Upper lobe of left lung (tissue), 6 donors: Measurements from ENCODE around the gene DPP4. TPM values are rescaled to one million over a fixed set of nuclear protein-coding genes. Genes with fewer than 3 reads are reported as not detected.

Source experiments
- ATAC-seq, 2 donors: fragments of 200-7000 bp; cut with Tn5 transposase; one replicate each; pipeline ENCODE4 v1.9.1; 2022; ENCODE audit warnings: mild to moderate bottlenecking in 2 of 2, moderate library complexity in 2 of 2; ENCODE audit not compliant: low FRiP score in 2 of 2
- DNase-seq, 2 donors: peaks; one replicate each; pipeline ENCODE4 v3.0.0-alpha.2; 2019 to 2020
- H3K27ac ChIP-seq, 4 donors: fragments of 200-600 bp; sonication (generic); one replicate each; pipeline ENCODE4 v1.5.1; 2016 to 2019
- H3K27me3 ChIP-seq, 4 donors: fragments of 200-600 bp; sonication (generic); one replicate each; pipeline ENCODE4 v1.5.1; 2017 to 2019
- H3K36me3 ChIP-seq, 4 donors: fragments of 200-600 bp; sonication (generic); one replicate each; pipeline ENCODE4 v1.5.1; 2016 to 2019
- H3K4me1 ChIP-seq, 4 donors: fragments of 200-600 bp; sonication (generic); one replicate each; pipeline ENCODE4 v1.5.1; 2018 to 2019
- H3K4me3 ChIP-seq, 4 donors: fragments of 200-600 bp; sonication (generic); one replicate each; pipeline ENCODE4 v1.5.1; 2017 to 2019; ENCODE audit warnings: mild to moderate bottlenecking in 2 of 4, moderate library complexity in 1 of 4
- H3K9me3 ChIP-seq, 4 donors: fragments of 200-600 bp; sonication (generic); one replicate each; pipeline ENCODE4 v1.5.1; 2018 to 2019
- EP300 ChIP-seq, 4 donors: sonication (generic); formaldehyde crosslinking; IDR thresholded peaks; one replicate each; pipeline ENCODE4 v1.5.1; 2017; ENCODE audit warnings: antibody characterized with exemption in 4 of 4, control low read depth in 2 of 4
- POLR2A ChIP-seq, 4 donors: fragments of 450-650 bp; IDR thresholded peaks; one replicate each; pipeline ENCODE4 v1.5.1; 2016 to 2017; ENCODE audit warnings: antibody characterized with exemption in 4 of 4, mild to moderate bottlenecking in 2 of 4
- POLR2AphosphoS5 ChIP-seq, 2 donors: sonication (generic); formaldehyde crosslinking; IDR thresholded peaks; one replicate each; pipeline ENCODE4 v1.5.1; 2017; ENCODE audit warnings: antibody characterized with exemption in 2 of 2
- WGBS, 2 donors: methylation state at CpG; one replicate each; pipeline ENCODE4 v1.1.5; 2017 to 2018; 5-methylcytosine and 5-hydroxymethylcytosine counted together
- total RNA-seq, 6 donors: library from RNA; depleted of rRNA in 4 of 6; stranded (reverse); fragments of >200 nt in 4 of 6; gene quantifications; one replicate each; pipeline versions ENCODE4 v1.1.0 to v1.2.1, GENCODE V29; 2016 to 2021
- TF ChIP-seq, protein P1 (sequence below), 6 experiments: fragments of 450-650 bp in 4 of 6; fragments of 200-600 bp in 2 of 6; sonication (generic) in 2 of 6; IDR thresholded peaks; one replicate each; pipeline ENCODE4 v1.5.1; 2016 to 2019; ENCODE audit warnings: antibody characterized with exemption in 6 of 6
- donor health status: DM: no; HTN: no; CAD: no; lungs with moderate emphysema.
- donor health status: DM: no; HTN: yes; CAD: no; lungs with severe emphysema.

DPP4 gene
- total RNA-seq, 6 donors from 2014 or later, result 16.4 to 77.3 (median 27.5) TPM

DNA sequence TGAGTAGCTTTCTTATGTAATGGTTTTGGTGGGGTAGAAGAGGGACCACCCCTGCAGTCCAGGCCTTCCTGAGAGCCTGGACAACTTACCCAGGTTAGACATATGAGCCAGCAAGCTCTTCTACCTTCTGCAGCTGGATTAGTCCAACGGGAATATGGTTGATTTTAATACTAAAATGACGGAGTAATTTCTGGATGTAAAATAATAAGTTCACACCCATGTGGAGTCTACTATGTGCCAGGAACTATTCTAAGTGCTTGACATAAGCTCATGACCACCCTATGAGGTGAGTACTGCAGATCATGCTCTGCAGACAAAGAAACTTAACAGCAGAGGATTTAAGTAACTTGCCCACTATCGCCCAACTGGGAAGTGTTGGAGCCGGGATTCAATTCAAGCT, 45.5 kb downstream of the DPP4 start:
- H3K4me1 ChIP-seq, result no peaks in the 10 kb centered on the region
- H3K27me3 ChIP-seq, result no peaks in the 10 kb centered on the region
- no peaks in the 10 kb centered on the region for H3K36me3 ChIP-seq
- H3K27ac ChIP-seq, result no peak overlapping the region
- H3K4me3 ChIP-seq, result no peak overlapping the region
- ATAC-seq (no peak), DNase-seq (no peak)
- no peak for TF ChIP-seq POLR2A (IDR thresholded peaks at IDR 0.05)
- TF ChIP-seq POLR2AphosphoS5 (IDR thresholded peaks at IDR 0.05), result no peak
- no peak for TF ChIP-seq EP300 (IDR thresholded peaks at IDR 0.05)
- TF ChIP-seq, protein P1, sequence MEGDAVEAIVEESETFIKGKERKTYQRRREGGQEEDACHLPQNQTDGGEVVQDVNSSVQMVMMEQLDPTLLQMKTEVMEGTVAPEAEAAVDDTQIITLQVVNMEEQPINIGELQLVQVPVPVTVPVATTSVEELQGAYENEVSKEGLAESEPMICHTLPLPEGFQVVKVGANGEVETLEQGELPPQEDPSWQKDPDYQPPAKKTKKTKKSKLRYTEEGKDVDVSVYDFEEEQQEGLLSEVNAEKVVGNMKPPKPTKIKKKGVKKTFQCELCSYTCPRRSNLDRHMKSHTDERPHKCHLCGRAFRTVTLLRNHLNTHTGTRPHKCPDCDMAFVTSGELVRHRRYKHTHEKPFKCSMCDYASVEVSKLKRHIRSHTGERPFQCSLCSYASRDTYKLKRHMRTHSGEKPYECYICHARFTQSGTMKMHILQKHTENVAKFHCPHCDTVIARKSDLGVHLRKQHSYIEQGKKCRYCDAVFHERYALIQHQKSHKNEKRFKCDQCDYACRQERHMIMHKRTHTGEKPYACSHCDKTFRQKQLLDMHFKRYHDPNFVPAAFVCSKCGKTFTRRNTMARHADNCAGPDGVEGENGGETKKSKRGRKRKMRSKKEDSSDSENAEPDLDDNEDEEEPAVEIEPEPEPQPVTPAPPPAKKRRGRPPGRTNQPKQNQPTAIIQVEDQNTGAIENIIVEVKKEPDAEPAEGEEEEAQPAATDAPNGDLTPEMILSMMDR (IDR thresholded peaks at IDR 0.05), result no peak
- WGBS, 2 donors, result 90 to 95% methylated on average over 4 of the region's 4 CpGs
- no peaks in the 10 kb centered on the region for H3K9me3 ChIP-seq

DNA sequence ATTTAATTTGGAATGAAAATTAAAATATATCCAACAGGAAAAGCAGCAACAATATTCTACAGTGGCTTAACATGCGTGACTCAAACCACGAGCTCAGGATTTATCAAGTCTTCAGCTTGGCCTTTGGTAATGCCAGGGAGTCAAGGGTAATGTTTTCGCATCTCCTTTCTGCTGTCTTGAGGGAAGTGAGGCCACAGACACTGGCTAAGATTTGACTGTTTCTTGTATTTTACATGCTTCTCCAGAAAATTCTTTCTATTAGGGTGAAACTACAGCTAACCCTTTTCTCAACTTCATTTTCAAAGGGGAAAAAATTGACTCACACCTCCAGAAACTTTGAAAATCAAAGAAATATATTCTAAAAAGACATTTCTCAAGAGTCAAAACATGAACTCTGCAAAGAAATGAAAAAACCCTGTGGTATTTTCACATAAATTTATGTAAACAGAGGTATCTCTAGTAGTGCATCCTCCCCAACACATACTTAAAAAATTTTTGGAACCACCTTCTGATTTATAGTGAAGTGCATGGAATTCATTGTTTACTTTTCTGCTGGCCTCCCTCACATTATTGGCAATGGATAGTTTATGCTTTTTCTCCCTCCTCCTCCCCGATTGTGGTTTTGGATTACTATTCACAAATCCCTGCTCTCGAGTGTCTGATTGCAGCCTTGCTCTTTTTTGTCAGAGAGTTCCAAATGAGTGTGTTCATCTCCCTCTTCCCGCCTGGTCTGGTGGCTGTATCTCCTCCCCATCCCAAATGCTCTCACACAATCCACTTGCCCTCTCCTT, 48.7 kb downstream of the DPP4 start:
- 76 to 78% methylated on average over 6 of the region's 6 CpGs for WGBS, 2 donors
- no peaks in the 10 kb centered on the region for H3K27me3 ChIP-seq
- H3K4me1 ChIP-seq, result no peaks in the 10 kb centered on the region
- peak in 1 of 2 donors; percentile 55 for ATAC-seq
- H3K36me3 ChIP-seq, result no peaks in the 10 kb centered on the region
- no peaks in the 10 kb centered on the region for H3K9me3 ChIP-seq
- H3K27ac ChIP-seq, result no peak overlapping the region
- DNase-seq, result no peak
- no peak overlapping the region for H3K4me3 ChIP-seq
- TF ChIP-seq, protein P1 (IDR thresholded peaks at IDR 0.05), result no peak

DNA sequence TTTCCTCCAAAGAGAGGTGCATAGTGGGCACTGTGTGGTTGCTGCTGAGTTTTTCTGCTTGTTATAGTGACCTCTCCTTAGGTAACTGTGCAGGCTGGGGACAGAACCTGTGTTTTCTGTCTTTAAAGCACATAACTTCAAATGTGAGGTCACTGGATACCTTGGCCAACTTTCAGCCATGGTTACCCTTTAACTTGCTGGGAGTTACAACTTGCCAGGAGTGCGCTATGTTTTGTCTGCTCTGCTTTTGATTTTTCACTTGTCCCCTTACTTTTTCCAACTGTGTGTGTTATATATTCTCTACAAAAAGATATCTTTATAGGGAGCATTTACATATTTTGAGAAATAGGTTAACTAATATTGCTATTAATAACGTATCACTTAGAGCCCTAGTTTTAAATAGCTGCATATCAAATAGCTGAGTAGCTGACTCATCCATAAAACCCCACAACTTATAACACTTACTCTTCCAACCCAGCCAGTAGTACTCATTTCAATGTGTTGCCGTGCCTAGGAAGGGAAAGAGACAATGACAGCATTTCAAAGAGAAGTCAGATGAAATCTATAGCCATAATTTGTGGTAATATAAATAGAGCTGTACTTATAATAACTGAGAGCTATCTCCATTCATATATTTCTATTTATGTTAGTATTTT, 51.6 kb downstream of the DPP4 start:
- Histone ChIP-seq H3K4me1 (peaks cover 0 to 3% (median 0%) of the 10 kb centered on the region in 4 donors), H3K27ac (no peak overlapping the region), H3K36me3 (no peaks in the 10 kb centered on the region), H3K4me3 (no peak overlapping the region), H3K27me3 (no peaks in the 10 kb centered on the region), H3K9me3 (no peaks in the 10 kb centered on the region)
- DNase-seq (no peak), ATAC-seq (no peak)
- no peak for TF ChIP-seq POLR2A (IDR thresholded peaks at IDR 0.05)
- no peak for TF ChIP-seq POLR2AphosphoS5 (IDR thresholded peaks at IDR 0.05)
- TF ChIP-seq EP300 (IDR thresholded peaks at IDR 0.05), result no peak
- TF ChIP-seq, protein P1 (IDR thresholded peaks at IDR 0.05), result no peak
- WGBS, 2 donors, result 80 to 84% methylated on average over 3 of the region's 3 CpGs

DNA sequence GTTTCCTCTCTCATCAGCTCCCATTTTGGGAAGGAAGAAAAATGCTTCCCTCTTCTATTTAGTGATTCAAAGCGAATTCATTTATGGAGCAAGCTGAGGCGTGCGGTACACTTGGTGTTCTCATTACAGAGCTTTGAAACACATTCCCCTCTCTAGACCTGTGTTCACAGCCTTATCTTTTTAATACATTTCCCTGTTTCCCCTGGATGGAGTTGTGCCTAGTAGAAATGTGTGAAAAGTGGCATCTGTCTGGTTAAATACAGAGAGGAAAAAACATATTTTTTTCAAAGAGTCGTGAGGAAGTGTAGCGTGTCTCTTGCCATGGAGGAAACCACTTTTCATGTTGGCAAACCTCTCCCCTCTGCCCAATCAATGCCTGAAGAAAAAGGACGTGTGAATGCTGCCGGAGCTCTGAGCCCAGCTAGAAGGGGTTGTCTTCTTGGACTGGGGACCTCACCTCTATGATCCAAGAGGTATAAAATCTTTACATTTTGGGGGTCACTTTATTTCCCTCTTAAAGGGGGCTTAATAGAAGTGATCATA, 52.4 kb downstream of the DPP4 start:
- WGBS, 2 donors, result 78 to 87% methylated on average over 7 of the region's 7 CpGs
- no peaks in the 10 kb centered on the region for H3K36me3 ChIP-seq
- no peak overlapping the region for H3K27ac ChIP-seq
- no peaks in the 10 kb centered on the region for H3K9me3 ChIP-seq
- no peak for DNase-seq
- no peak overlapping the region for H3K4me3 ChIP-seq
- H3K4me1 ChIP-seq, result peaks cover 0 to 3% (median 0%) of the 10 kb centered on the region in 4 donors
- no peak for ATAC-seq
- TF ChIP-seq EP300 (IDR thresholded peaks at IDR 0.05), result no peak
- TF ChIP-seq POLR2AphosphoS5 (IDR thresholded peaks at IDR 0.05), result no peak
- TF ChIP-seq, protein P1 (IDR thresholded peaks at IDR 0.05), result no peak
- no peak for TF ChIP-seq POLR2A (IDR thresholded peaks at IDR 0.05)
- H3K27me3 ChIP-seq, result no peaks in the 10 kb centered on the region
